Muscle of leg (tissue), 11 donors: Measurements from ENCODE around the gene NOL9. TPM values are rescaled to one million over a fixed set of nuclear protein-coding genes. Genes with fewer than 3 reads are reported as not detected.
"Not testable (repeated sequence)": the region's sequence is repeated elsewhere in the genome, so short reads cannot be mapped to it uniquely, and the experiment has no call there.

ENCODE experiments used
- DNase-seq: peaks from one replicate; pipeline ENCODE4 v3.0.0; 2013
- H3K27ac ChIP-seq: one replicate; pipeline ENCODE4 v1.5.1; 2013; ENCODE audit warnings: mild to moderate bottlenecking, low read length, control low read depth
- H3K27me3 ChIP-seq: one replicate; pipeline ENCODE4 v1.6.1; 2013; ENCODE audit warnings: low read length; ENCODE audit not compliant: control insufficient read depth, insufficient read depth
- H3K36me3 ChIP-seq: one replicate; pipeline ENCODE4 v1.6.1; 2013; ENCODE audit warnings: low read length; ENCODE audit not compliant: control insufficient read depth, insufficient read depth
- H3K4me1 ChIP-seq: one replicate; pipeline ENCODE4 v1.6.1; 2013; ENCODE audit warnings: low read length; ENCODE audit not compliant: control insufficient read depth, insufficient read depth
- H3K4me3 ChIP-seq: one replicate; pipeline ENCODE4 v1.5.1; 2013; ENCODE audit warnings: low read length, control low read depth
- H3K9me3 ChIP-seq: replicated peaks from 2 replicates; pipeline ENCODE4 v1.6.1; 2013; ENCODE audit warnings: low read depth, low read length; ENCODE audit not compliant: control insufficient read depth
- WGBS: methylation state at CpG from one replicate; pipeline ENCODE4 v1.1.5; 2013; ENCODE audit warnings: missing lambda C conversion rate; ENCODE audit not compliant: insufficient coverage; 5-methylcytosine and 5-hydroxymethylcytosine counted together
- polyA plus RNA-seq, 8 donors: library from polyadenylated mRNA; unstranded; fragments of 120-200 nt; gene quantifications; one replicate each; pipeline versions ENCODE4 v1.2.1 to v1.2.3, GENCODE V29; 2013; ENCODE audit warnings: inconsistent platforms in 1 of 8, low replicate concordance in 1 of 8; ENCODE audit not compliant: insufficient read length in 8 of 8, insufficient read depth in 1 of 8
- total RNA-seq: library from RNA; stranded (reverse); fragments of 120-200 nt; gene quantifications from one replicate; pipeline ENCODE4 v1.2.4, GENCODE V29; 2013

The NOL9 gene
- total and polyA plus RNA-seq, 9 donors, result 10.0 to 19.1 (median 13.9) TPM

DNA sequence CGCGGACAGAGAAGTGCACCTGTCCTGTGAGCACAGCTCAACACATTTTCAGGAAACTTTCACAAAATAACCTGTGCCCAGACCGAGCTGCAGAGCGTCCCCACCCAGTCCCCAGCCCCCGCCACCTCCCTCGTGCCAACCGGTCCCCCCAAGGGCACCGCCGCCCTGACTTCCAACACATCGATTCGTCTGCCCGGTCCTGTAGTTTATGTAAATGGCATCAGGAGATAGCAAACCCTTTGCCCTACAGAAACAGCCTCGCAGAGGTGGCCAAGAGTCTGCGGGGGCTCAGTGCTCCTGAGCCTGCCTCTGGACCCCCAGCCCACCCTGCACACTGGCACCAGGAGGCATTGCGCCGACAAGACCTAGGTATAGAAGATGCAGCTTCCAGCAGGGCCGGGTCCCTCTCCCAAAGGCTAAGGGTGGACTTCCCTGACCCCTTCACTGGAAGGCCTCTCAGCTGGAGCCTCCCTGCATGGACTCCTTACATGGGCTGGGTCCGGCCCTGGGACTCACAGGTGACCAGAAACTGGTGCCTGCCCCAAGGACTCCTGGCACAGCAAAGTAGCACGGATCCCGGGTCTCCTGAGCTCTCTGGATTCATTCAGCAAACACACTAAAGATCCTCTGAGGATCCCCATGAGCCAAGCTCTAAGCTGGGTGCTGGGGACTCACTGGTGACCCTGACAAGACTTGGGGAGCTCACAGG is 56.3 kb downstream of the NOL9 start:
- Histone ChIP-seq H3K4me3 (peak overlapping the region; percentile 60), H3K27ac (peak overlapping the region; percentile 67), H3K9me3 (no peaks in the 10 kb centered on the region), H3K36me3 (no peaks in the 10 kb centered on the region), H3K4me1 (peaks cover 77% of the 10 kb centered on the region), H3K27me3 (peaks cover 11% of the 10 kb centered on the region)
- DNase-seq, result no peak
- 62% methylated on average over 9 of the region's 20 CpGs for WGBS

DNA sequence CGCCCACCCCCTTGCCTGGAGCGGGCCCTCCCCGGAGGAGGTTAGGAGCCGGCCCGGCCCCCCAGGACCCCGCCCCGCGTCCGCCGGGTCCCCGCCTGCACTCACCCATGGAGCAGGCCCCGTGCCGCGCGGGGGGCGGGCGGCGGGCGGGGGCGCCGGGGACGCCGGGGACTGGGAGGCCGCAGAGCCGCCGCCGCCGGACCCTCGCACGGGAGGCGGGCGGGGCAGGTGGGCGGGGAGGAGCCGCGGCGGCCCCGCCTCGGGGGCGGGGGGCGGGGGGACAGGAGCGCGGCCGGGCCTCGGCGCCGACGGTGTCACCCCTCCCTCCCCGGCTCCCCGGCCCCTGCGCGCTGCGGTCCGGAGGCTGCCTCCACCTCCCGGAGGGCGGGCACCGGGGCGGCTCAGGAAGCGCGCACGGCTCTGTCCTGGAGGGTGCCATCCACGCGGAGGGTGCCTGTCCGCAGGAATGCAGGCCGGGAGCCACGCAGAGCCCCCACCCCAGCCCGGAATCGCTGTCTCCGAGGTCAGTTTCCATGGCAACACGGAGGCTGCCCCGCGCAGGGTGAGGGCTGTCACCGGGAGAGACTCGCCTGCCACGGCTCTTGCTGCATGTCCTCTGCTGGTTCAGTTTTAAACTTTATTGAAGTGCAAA is 57.0 kb downstream of the NOL9 start:
- peak; percentile 62 for DNase-seq
- Histone ChIP-seq H3K27me3 (peaks cover 11% of the 10 kb centered on the region), H3K4me1 (peaks cover 70% of the 10 kb centered on the region), H3K4me3 (peak overlapping the region; percentile 60), H3K27ac (no peak overlapping the region), H3K36me3 (no peaks in the 10 kb centered on the region), H3K9me3 (no peaks in the 10 kb centered on the region)
- 0% methylated on average over 61 of the region's 74 CpGs for WGBS

DNA sequence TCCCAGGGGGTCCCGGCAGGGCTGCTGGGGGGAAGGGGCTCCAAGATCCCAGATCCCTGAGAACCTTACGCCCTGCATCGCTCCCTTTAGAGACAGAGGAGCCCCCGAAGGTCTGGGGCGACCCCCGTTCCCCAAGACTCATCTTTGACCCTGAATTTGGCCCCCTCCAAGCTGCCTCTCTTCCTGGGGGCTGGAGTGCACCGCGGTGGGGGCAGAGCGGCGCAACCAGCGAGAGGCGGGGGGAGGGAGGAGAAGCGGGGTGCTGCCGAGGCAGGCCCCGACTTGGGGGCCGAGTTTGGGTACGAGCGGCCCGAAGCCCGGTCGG is 57.5 kb downstream of the NOL9 start:
- peak overlapping the region; percentile 44 for H3K4me3 ChIP-seq
- H3K27ac ChIP-seq, result no peak overlapping the region
- no peaks in the 10 kb centered on the region for H3K36me3 ChIP-seq
- no peak for DNase-seq
- peaks cover 11% of the 10 kb centered on the region for H3K27me3 ChIP-seq
- 0% methylated on average over 14 of the region's 21 CpGs for WGBS
- H3K4me1 ChIP-seq, result peaks cover 69% of the 10 kb centered on the region
- no peaks in the 10 kb centered on the region for H3K9me3 ChIP-seq

DNA sequence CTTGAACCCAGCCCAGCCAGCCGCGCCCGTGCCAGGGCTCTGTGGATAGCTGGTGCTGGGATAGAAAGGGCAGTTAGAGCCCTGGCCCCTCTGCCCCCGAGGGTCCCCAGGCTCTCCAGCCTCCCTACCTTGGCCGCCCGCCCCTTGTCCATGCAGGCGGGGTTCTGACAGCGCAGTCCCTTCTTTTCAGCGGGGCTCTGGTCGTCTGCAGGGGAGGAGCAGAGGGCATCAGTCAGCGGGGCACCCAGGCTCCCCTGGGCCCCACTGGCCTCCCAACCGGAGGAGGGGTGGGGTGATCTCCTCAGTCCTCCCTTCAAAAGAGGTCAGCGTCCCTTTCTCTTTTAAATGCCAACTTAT is 58.0 kb downstream of the NOL9 start:
- peak overlapping the region; percentile 44 for H3K4me3 ChIP-seq
- 10% methylated on average over 2 of the region's 13 CpGs for WGBS
- H3K36me3 ChIP-seq, result no peaks in the 10 kb centered on the region
- DNase-seq, result no peak
- H3K9me3 ChIP-seq, result no peaks in the 10 kb centered on the region
- H3K4me1 ChIP-seq, result peaks cover 68% of the 10 kb centered on the region
- H3K27ac ChIP-seq, result no peak overlapping the region
- H3K27me3 ChIP-seq, result peaks cover 14% of the 10 kb centered on the region

DNA sequence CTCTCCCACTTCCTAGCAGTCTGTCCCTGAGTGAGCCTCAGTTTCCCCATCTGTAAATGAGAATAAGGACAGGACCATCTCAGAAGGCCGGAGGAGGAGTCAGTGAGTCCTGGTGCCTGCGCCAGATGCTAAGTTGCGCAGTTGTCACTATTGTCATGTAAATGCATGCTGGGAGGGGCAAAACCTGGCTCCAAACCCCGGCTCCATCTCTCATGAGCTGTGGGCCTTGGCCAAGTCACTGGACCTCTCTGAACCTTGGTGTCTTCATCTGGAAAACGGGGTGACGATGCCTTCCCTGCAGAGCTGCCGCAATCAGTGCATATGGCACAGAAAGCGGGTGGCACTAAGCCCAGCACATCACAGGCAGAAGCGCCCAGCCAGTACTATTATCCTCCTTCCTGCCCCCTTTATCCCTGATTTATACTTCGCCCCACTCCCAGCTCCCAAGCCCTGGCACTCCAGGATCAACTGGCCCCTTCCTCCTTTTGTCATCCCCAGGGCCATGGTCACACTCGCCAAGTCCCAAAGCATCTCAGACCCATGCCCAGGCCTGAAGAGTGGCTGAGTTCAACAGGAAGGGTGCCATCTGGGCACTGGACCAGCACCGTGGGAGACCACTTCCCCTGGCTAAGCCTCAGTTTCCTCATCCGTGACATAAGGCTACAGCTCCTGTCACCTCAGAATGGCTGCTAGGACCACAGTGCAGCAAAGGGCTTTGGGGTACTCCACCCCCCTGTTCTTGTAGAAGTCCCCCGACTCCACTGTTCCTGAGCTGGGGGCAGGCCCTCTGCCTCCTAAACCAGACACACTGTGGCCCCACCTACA is 58.6 kb downstream of the NOL9 start:
- Histone ChIP-seq H3K27me3 (peaks cover 20% of the 10 kb centered on the region), H3K27ac (no peak overlapping the region), H3K9me3 (no peaks in the 10 kb centered on the region), H3K36me3 (no peaks in the 10 kb centered on the region), H3K4me1 (peaks cover 68% of the 10 kb centered on the region), H3K4me3 (no peak overlapping the region)
- 71% methylated on average over 13 of the region's 14 CpGs for WGBS
- DNase-seq, result no peak

DNA sequence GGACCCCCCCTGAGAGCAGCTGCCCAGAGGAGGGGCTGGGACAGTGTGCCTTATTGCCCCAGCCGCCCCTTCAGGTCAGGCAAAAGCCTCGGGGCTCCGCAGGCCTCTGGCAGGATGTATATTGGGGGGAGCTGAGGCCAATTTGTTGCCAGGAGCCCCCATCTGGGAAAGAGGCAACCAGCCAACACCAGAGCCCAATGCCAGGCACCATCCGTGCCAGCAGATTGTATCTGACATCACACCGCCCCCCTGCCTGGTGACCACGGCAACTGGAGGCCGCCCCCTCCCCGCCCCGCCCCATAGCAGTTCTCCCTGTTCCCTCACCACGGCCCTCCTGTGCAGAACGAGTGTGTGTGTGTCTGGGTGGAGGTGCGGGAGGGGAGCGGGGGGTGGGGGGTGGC is 59.3 kb downstream of the NOL9 start:
- WGBS, result no CpG with 5 or more reads among the region's 13 CpGs
- DNase-seq, result no peak
- Histone ChIP-seq H3K9me3 (no peaks in the 10 kb centered on the region), H3K36me3 (no peaks in the 10 kb centered on the region), H3K4me3 (no peak overlapping the region), H3K27ac (no peak overlapping the region), H3K4me1 (peaks cover 68% of the 10 kb centered on the region), H3K27me3 (peaks cover 27% of the 10 kb centered on the region)

DNA sequence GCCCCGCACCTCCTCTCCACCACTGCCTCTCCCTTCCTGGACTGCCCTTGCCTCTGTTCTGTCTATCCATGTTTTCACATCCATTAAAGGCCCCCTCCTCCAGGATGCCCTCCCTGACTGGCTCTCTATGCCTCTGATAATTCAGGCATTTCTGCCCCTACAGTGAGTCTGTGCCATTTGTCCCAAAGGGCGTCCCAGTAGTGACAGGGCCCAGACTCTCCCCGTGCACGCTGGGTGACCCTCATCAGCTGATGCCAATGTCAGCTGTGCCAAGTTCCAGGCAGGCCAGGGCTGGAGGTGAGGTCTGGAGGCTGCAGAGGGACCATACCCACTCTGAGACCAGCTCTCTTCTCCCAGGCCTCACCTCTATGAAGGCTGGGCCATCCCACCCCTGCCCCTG is 59.7 kb downstream of the NOL9 start:
- no peak for DNase-seq
- no peak overlapping the region for H3K27ac ChIP-seq
- H3K36me3 ChIP-seq, result no peaks in the 10 kb centered on the region
- no peaks in the 10 kb centered on the region for H3K9me3 ChIP-seq
- H3K4me1 ChIP-seq, result peaks cover 68% of the 10 kb centered on the region
- H3K27me3 ChIP-seq, result peaks cover 29% of the 10 kb centered on the region
- 92% methylated on average over 1 of the region's 4 CpGs for WGBS
- H3K4me3 ChIP-seq, result no peak overlapping the region

DNA sequence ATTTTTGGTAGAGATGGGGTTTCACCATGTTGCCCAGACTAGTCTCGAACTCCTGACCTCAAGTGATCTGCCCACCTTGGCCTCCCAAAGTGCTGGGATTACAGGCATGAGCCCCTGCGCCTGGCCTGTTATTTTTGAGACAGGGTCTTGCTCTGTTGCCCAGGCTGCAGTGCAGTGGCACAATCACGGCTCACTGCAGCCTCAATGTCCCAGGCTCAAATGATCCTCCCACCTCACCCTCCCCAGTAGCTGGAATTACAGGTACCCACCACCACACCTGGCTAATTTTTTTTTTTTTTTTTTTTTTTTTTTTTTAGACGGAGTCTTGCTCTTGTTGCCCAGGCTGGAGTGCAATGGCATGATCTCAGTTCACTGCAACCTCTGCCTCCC is 60.5 kb downstream of the NOL9 start:
- peaks cover 60% of the 10 kb centered on the region for H3K4me1 ChIP-seq
- H3K9me3 ChIP-seq, H3K4me3 ChIP-seq, H3K36me3 ChIP-seq, H3K27ac ChIP-seq, DNase-seq: not testable (repeated sequence)
- 80% methylated on average over 3 of the region's 4 CpGs for WGBS
- H3K27me3 ChIP-seq, result peaks cover 29% of the 10 kb centered on the region

DNA sequence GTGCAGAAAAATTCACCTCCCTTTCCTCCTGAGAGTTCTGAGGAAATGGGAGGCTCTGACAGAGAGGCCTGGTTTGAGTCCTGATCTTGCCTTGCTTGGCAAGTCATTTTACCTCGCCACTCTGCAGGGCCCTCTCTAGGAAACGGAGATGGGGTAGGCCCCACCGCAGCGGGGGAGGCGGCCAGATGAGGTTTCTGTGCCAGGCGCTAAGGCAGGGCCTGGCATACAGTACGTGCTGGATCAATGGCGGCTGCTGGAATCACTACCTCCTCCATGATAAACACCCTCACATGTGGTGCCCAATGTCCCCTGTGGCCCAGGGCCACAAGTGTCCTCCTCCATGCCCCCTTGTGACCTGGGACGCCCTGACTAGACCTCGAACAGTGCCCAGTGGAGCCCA is 62.3 kb downstream of the NOL9 start:
- Histone ChIP-seq H3K36me3 (no peaks in the 10 kb centered on the region), H3K4me1 (peaks cover 46% of the 10 kb centered on the region), H3K9me3 (no peaks in the 10 kb centered on the region), H3K27me3 (peaks cover 27% of the 10 kb centered on the region), H3K27ac (peak overlapping the region; percentile 13), H3K4me3 (no peak overlapping the region)
- 70% methylated on average over 8 of the region's 10 CpGs for WGBS
- DNase-seq, result no peak

DNA sequence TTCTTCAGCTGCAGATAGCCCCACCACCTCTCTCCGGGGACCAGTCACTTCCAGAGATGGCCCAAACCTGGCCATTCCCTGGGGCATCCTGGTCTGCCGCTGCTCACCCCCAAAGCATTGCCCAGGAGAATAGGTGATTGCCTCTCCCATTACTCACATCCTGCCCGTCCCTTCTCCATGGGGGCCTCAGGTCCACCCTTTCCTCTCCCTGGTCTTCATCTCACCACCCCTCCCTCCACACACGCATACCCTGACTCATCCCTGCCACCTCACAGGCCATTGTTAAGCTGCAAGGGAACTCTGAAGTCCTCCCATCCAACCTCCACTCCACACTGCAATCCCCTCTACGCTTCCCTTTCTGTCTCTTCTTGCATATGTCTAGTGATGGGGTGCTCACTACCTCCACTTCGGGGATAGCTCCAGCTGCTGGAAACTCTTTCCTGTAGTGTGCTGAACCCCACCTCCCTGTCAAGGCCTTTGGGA is 62.8 kb downstream of the NOL9 start, which contains the start of gene PLEKHG5:
Gene PLEKHG5, minus strand, starts transcription at position 188 of the 483 bp plus-strand sequence. CDS start 14,096 bp downstream, outside the sequence.
- H3K27ac ChIP-seq, result peak within 1 kb of the TSS; percentile 13
- H3K4me1 ChIP-seq, result peaks cover 41% of the 10 kb centered on the region
- H3K4me3 ChIP-seq, result peak within 1 kb of the TSS; percentile 36
- no peaks in the 10 kb centered on the region for H3K9me3 ChIP-seq
- H3K36me3 ChIP-seq, result no peaks in the 10 kb centered on the region
- WGBS, result 51% methylated on average over 3 of the region's 6 CpGs
- no peak for DNase-seq
- H3K27me3 ChIP-seq, result peaks cover 25% of the 10 kb centered on the region
